ENCODE data around the gene PCSK5.

GRCh38 chr9:75979362-75979761 lies 88.9 kb downstream of the PCSK5 start:
- TF ChIP-seq SUZ12 (IDR thresholded peaks at IDR 0.05; ENCODE audit: extremely low read depth, insufficient read depth, insufficient read length) (no peak), ZNF274 (IDR thresholded peaks at IDR 0.05; ENCODE audit: low read depth, low read length) (no peak)
